ENCODE measurements around the gene ATN1. TPM values are rescaled to one million over a fixed set of nuclear protein-coding genes. Genes with fewer than 3 reads are reported as not detected.

The ATN1 gene
- total RNA-seq, 1 donor from 2014 or later, result 8.9 TPM

DNA sequence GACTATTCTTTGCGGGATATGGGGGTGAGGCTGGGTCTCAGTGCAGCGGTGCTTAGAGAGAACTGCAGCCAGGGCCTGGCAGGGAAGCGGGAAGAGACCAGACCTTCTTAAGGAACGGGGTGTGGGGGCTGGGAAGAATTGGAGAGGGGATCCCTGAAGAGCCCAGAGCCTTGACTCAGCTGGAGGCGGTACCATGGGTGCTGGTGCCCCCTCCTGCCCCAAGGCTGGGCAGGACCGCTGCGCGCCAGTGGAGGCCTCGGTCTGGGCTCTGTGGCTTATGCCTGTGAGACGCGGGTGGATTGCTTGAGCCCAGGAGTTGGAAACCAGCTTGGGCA, 14.5 kb downstream of the ATN1 start:
- Mint-ChIP-seq H3K36me3 (peaks cover 23% of the 10 kb centered on the region), H3K9me3 (no peaks in the 10 kb centered on the region), H3K27me3 (ENCODE audit: insufficient read depth, low read depth) (peaks cover 32% of the 10 kb centered on the region), H3K4me3 (peak overlapping the region; percentile 55), H3K27ac (peak overlapping the region; percentile 44), H3K4me1 (peaks cover 51% of the 10 kb centered on the region)
- H3K27me3 ChIP-seq, result no peaks in the 10 kb centered on the region
- peaks cover 29% of the 10 kb centered on the region for H3K79me2 ChIP-seq (ENCODE audit: low read depth)
- no peak for TF ChIP-seq EZH2phosphoT487 (IDR thresholded peaks at IDR 0.05)
- TF ChIP-seq, protein P1, sequence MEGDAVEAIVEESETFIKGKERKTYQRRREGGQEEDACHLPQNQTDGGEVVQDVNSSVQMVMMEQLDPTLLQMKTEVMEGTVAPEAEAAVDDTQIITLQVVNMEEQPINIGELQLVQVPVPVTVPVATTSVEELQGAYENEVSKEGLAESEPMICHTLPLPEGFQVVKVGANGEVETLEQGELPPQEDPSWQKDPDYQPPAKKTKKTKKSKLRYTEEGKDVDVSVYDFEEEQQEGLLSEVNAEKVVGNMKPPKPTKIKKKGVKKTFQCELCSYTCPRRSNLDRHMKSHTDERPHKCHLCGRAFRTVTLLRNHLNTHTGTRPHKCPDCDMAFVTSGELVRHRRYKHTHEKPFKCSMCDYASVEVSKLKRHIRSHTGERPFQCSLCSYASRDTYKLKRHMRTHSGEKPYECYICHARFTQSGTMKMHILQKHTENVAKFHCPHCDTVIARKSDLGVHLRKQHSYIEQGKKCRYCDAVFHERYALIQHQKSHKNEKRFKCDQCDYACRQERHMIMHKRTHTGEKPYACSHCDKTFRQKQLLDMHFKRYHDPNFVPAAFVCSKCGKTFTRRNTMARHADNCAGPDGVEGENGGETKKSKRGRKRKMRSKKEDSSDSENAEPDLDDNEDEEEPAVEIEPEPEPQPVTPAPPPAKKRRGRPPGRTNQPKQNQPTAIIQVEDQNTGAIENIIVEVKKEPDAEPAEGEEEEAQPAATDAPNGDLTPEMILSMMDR (IDR thresholded peaks at IDR 0.05), result no peak
- no peak for TF ChIP-seq EZH2 (IDR thresholded peaks at IDR 0.05)
- peaks cover 78% of the 10 kb centered on the region for H3F3A ChIP-seq (ENCODE audit: low read depth)
- no peak overlapping the region for H3K9ac ChIP-seq
- no peaks in the 10 kb centered on the region for H3K36me3 ChIP-seq
- peaks cover 25% of the 10 kb centered on the region for H3K4me1 ChIP-seq
- DNase-seq (ENCODE audit: low spot score), result no peak
- peaks cover 11% of the 10 kb centered on the region for H4K20me1 ChIP-seq (ENCODE audit: low read depth)
- H3K27ac ChIP-seq, result no peak overlapping the region
- no peak overlapping the region for H3K4me2 ChIP-seq
- no peaks in the 10 kb centered on the region for H3K9me3 ChIP-seq (ENCODE audit: low read depth)
- H3K4me3 ChIP-seq, result no peak overlapping the region
- no peak overlapping the region for H2AFZ ChIP-seq (replicated peaks)

DNA sequence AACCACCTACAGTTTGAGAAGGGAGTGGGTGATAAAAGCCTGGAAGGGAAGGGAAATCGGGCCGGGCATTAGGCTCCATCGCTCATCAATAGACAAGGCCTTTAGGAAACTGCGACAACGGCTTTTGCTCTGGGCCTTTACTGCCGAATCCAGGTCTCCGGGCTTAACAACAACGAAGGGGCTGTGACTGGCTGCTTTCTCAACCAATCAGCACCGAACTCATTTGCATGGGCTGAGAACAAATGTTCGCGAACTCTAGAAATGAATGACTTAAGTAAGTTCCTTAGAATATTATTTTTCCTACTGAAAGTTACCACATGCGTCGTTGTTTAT, 15.6 kb downstream of the ATN1 start:
- peak overlapping the region; percentile 99 for H3K27ac Mint-ChIP-seq
- peaks cover 23% of the 10 kb centered on the region for H3K36me3 Mint-ChIP-seq
- H3F3A ChIP-seq (ENCODE audit: low read depth), result peaks cover 70% of the 10 kb centered on the region
- TF ChIP-seq, protein P1 (IDR thresholded peaks at IDR 0.05), result no peak
- TF ChIP-seq EZH2phosphoT487 (IDR thresholded peaks at IDR 0.05) (no peak), EZH2 (IDR thresholded peaks at IDR 0.05) (no peak)
- H3K27me3 ChIP-seq, result no peaks in the 10 kb centered on the region
- peak; percentile 95 for DNase-seq (ENCODE audit: low spot score)
- peaks cover 21% of the 10 kb centered on the region for H3K4me1 ChIP-seq
- peaks cover 28% of the 10 kb centered on the region for H3K27me3 Mint-ChIP-seq (ENCODE audit: insufficient read depth, low read depth)
- H3K79me2 ChIP-seq (ENCODE audit: low read depth), result peaks cover 27% of the 10 kb centered on the region
- H4K20me1 ChIP-seq (ENCODE audit: low read depth), result peaks cover 11% of the 10 kb centered on the region
- peak overlapping the region; percentile 96 for H3K4me3 Mint-ChIP-seq
- peak overlapping the region; percentile 56 for H3K4me3 ChIP-seq
- peak overlapping the region; percentile 64 for H3K9ac ChIP-seq
- H3K9me3 Mint-ChIP-seq, result no peaks in the 10 kb centered on the region
- H2AFZ ChIP-seq (replicated peaks), result no peak overlapping the region
- H3K9me3 ChIP-seq (ENCODE audit: low read depth), result no peaks in the 10 kb centered on the region
- peaks cover 47% of the 10 kb centered on the region for H3K4me1 Mint-ChIP-seq
- peak overlapping the region; percentile 77 for H3K4me2 ChIP-seq
- H3K27ac ChIP-seq, result peak overlapping the region; percentile 100
- H3K36me3 ChIP-seq, result no peaks in the 10 kb centered on the region

DNA sequence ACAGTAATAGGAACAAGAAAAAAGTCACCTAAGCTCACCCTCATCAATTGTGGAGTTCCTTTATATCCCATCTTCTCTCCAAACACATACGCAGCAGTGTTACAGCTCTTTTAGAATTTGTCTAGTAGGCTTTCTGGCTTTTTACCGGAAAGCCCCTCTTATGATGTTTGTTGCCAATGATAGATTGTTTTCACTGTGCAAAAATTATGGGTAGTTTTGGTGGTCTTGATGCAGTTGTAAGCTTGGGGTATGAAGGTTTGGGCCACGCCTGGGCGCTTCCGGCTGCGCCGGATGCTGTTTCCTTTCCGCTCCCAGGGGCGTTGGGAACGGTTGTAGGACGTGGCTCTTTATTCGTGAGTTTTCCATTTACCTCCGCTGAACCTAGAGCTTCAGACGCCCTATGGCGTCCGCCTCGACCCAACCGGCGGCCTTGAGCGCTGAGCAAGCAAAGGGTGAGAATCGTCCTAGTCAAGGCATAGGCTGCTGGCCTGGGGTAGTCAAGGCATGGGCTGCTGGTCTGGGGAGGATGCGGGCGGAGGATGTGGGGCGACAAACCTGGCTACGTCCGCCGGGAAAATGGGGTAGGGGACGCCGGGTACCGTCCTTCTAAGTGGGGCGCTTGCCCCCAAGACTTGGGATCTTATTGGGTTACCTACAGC, 16.1 kb downstream of the ATN1 start, which contains the start of the genes C12orf57 and RNU7-1:
TSS of gene C12orf57 (plus strand) at position 301 of the 659 bp plus-strand sequence. CDS start at position 401, 100 bp downstream.
TSS of gene RNU7-1 (plus strand) at position 95 of the 659 bp plus-strand sequence.
- H3K36me3 ChIP-seq, result no peaks in the 10 kb centered on the region
- no peaks in the 10 kb centered on the region for H3K9me3 Mint-ChIP-seq
- H3K4me1 ChIP-seq, result peaks cover 20% of the 10 kb centered on the region

More for the DNA sequence above, 16.1 kb downstream of the ATN1 start, which contains the start of the genes C12orf57 and RNU7-1:
- no peaks in the 10 kb centered on the region for H3K9me3 ChIP-seq (ENCODE audit: low read depth)
- H4K20me1 ChIP-seq (ENCODE audit: low read depth), result peaks cover 11% of the 10 kb centered on the region
- peak; percentile 90 for DNase-seq (ENCODE audit: low spot score)
- TF ChIP-seq, protein P1 (IDR thresholded peaks at IDR 0.05), result no peak
- TF ChIP-seq EZH2phosphoT487 (IDR thresholded peaks at IDR 0.05) (no peak), EZH2 (IDR thresholded peaks at IDR 0.05) (no peak)
- H3K4me1 Mint-ChIP-seq, result peaks cover 47% of the 10 kb centered on the region
- H3K27me3 ChIP-seq, result no peaks in the 10 kb centered on the region
- H3K36me3 Mint-ChIP-seq, result peaks cover 23% of the 10 kb centered on the region
- H3K4me3 ChIP-seq, result peak within 1 kb of the TSS; percentile 56
- H3K79me2 ChIP-seq (ENCODE audit: low read depth), result peaks cover 22% of the 10 kb centered on the region
- H3K27ac ChIP-seq, result peak within 1 kb of the TSS; percentile 100
- peak within 1 kb of the TSS; percentile 99 for H3K27ac Mint-ChIP-seq
- H3K9ac ChIP-seq, result peak within 1 kb of the TSS; percentile 64
- no peak within 1 kb of the TSS for H2AFZ ChIP-seq (replicated peaks)
- peak within 1 kb of the TSS; percentile 96 for H3K4me3 Mint-ChIP-seq
- peak within 1 kb of the TSS; percentile 77 for H3K4me2 ChIP-seq
- peaks cover 68% of the 10 kb centered on the region for H3F3A ChIP-seq (ENCODE audit: low read depth)
- peaks cover 28% of the 10 kb centered on the region for H3K27me3 Mint-ChIP-seq (ENCODE audit: insufficient read depth, low read depth)

All from neural progenitor cell (in vitro differentiated cells).